Measurements from ENCODE around the gene RNF26.

RNF26 gene

GRCh38 chr11:119316016-119316728 is 18.2 kb upstream of the RNF26 start:
- DNase-seq (ENCODE audit: low read depth, low spot score) = no peak

GRCh38 chr11:119316729-119317591 is 17.4 kb upstream of the RNF26 start, which contains the start of gene MCAM:
Gene MCAM (minus strand): TSS chr11:119317130. CDS start chr11:119317101, 29 bp downstream.
- no peak for DNase-seq (ENCODE audit: low read depth, low spot score)

- no peak for DNase-seq (ENCODE audit: low read depth, low spot score)
These were observed 16.6 kb upstream of the RNF26 start for GRCh38 chr11:119317592-119318239.

GRCh38 chr11:119318240-119319135 is 15.8 kb upstream of the RNF26 start:
- DNase-seq (ENCODE audit: low read depth, low spot score) = no peak

GRCh38 chr11:119319136-119319699 is 15.1 kb upstream of the RNF26 start:
- no peak for DNase-seq (ENCODE audit: low read depth, low spot score)

GRCh38 chr11:119319700-119320239 is 14.6 kb upstream of the RNF26 start:
- DNase-seq (ENCODE audit: low read depth, low spot score) = no peak

GRCh38 chr11:119320240-119320775 is 14.0 kb upstream of the RNF26 start:
- DNase-seq (ENCODE audit: low read depth, low spot score) = no peak

GRCh38 chr11:119320776-119321524 is 13.4 kb upstream of the RNF26 start:
- DNase-seq (ENCODE audit: low read depth, low spot score) = no peak

- no peak for DNase-seq (ENCODE audit: low read depth, low spot score)
These were observed 12.0 kb upstream of the RNF26 start for GRCh38 chr11:119322360-119322739.

GRCh38 chr11:119322921-119323531 is 11.3 kb upstream of the RNF26 start:
- DNase-seq (ENCODE audit: low read depth, low spot score) = no peak

- DNase-seq (ENCODE audit: low read depth, low spot score) = no peak
These were observed 10.7 kb upstream of the RNF26 start for GRCh38 chr11:119323532-119324033.

GRCh38 chr11:119324189-119324588 is 10.1 kb upstream of the RNF26 start:
- no peak for DNase-seq (ENCODE audit: low read depth, low spot score)

- no peak for DNase-seq (ENCODE audit: low read depth, low spot score)
These were observed 5.0 kb upstream of the RNF26 start for GRCh38 chr11:119329320-119329719.

- DNase-seq (ENCODE audit: low read depth, low spot score) = no peak
These were observed 4.1 kb upstream of the RNF26 start for GRCh38 chr11:119330237-119330636.

- no peak for DNase-seq (ENCODE audit: low read depth, low spot score)
These were observed 2.1 kb upstream of the RNF26 start for GRCh38 chr11:119332111-119332765.

- DNase-seq (ENCODE audit: low read depth, low spot score) = no peak
These were observed 846 bp downstream of the RNF26 start for GRCh38 chr11:119335091-119335654.

GRCh38 chr11:119335655-119336543 is 1.6 kb downstream of the RNF26 start:
- no peak for DNase-seq (ENCODE audit: low read depth, low spot score)
